Left lobe of liver (tissue), 2 donors: ENCODE measurements around the gene NLGN1. TPM values are rescaled to one million over a fixed set of nuclear protein-coding genes. Genes with fewer than 3 reads are reported as not detected.

ENCODE experiments used
- ATAC-seq: fragments of 200-7000 bp; cut with Tn5 transposase; one replicate; pipeline ENCODE4 v1.9.1; 2020; ENCODE audit warnings: mild to moderate bottlenecking, moderate library complexity
- DNase-seq: peaks from one replicate; pipeline ENCODE4 v3.0.0-alpha.2; 2020; ENCODE audit warnings: low spot score
- total RNA-seq: library from RNA; stranded (reverse); gene quantifications from one replicate; pipeline ENCODE4 v1.2.1, GENCODE V29; 2021
- donor health status: DM: no; HTN: no; CAD: no; lungs with moderate emphysema.
- donor health status: DM: no; HTN: yes; CAD: no.

The NLGN1 gene
- total RNA-seq, 1 donor from 2014 or later: not detected

GRCh38 chr3:173823911-173824460 lies 426.4 kb downstream of the NLGN1 start:
- ATAC-seq (no peak), DNase-seq (no peak)

GRCh38 chr3:173825730-173826129 lies 428.2 kb downstream of the NLGN1 start:
- ATAC-seq (no peak), DNase-seq (no peak)

- no peak for ATAC-seq
- DNase-seq: no peak
Observed at GRCh38 chr3:173826416-173826815, 428.9 kb downstream of the NLGN1 start.

- DNase-seq (no peak), ATAC-seq (no peak)
Observed at GRCh38 chr3:173826901-173827609, 429.5 kb downstream of the NLGN1 start.

- no peak for ATAC-seq
- no peak for DNase-seq
Observed at GRCh38 chr3:173838644-173839043, 441.1 kb downstream of the NLGN1 start.

GRCh38 chr3:173839859-173840258 lies 442.3 kb downstream of the NLGN1 start:
- DNase-seq: no peak
- no peak for ATAC-seq

- no peak for ATAC-seq
- no peak for DNase-seq
Observed at GRCh38 chr3:173841334-173841733, 443.8 kb downstream of the NLGN1 start.

GRCh38 chr3:173843060-173843459 lies 445.5 kb downstream of the NLGN1 start:
- DNase-seq (no peak), ATAC-seq (no peak)

- no peak for DNase-seq
- no peak for ATAC-seq
Observed at GRCh38 chr3:173846584-173846983, 449.0 kb downstream of the NLGN1 start.

- ATAC-seq (no peak), DNase-seq (no peak)
Observed at GRCh38 chr3:173849489-173849888, 451.9 kb downstream of the NLGN1 start.

GRCh38 chr3:173857154-173857553 lies 459.6 kb downstream of the NLGN1 start:
- ATAC-seq: no peak
- no peak for DNase-seq

- DNase-seq (no peak), ATAC-seq (no peak)
Observed at GRCh38 chr3:173862701-173863100, 465.2 kb downstream of the NLGN1 start.

GRCh38 chr3:173863551-173863950 lies 466.0 kb downstream of the NLGN1 start:
- DNase-seq (no peak), ATAC-seq (no peak)

GRCh38 chr3:173865900-173866498 lies 468.5 kb downstream of the NLGN1 start:
- DNase-seq: no peak
- no peak for ATAC-seq

GRCh38 chr3:173869766-173870165 lies 472.2 kb downstream of the NLGN1 start:
- no peak for DNase-seq
- no peak for ATAC-seq

- ATAC-seq (no peak), DNase-seq (no peak)
Observed at GRCh38 chr3:173870976-173871375, 473.4 kb downstream of the NLGN1 start.

GRCh38 chr3:173875790-173876189 lies 478.2 kb downstream of the NLGN1 start:
- no peak for ATAC-seq
- DNase-seq: no peak

GRCh38 chr3:173876476-173876875 lies 478.9 kb downstream of the NLGN1 start:
- DNase-seq (no peak), ATAC-seq (no peak)

- no peak for DNase-seq
- ATAC-seq: no peak
Observed at GRCh38 chr3:173887888-173888287, 490.3 kb downstream of the NLGN1 start.

- no peak for DNase-seq
- ATAC-seq: no peak
Observed at GRCh38 chr3:173889596-173889995, 492.1 kb downstream of the NLGN1 start.

- DNase-seq: no peak
- ATAC-seq: no peak
Observed at GRCh38 chr3:173890091-173890490, 492.5 kb downstream of the NLGN1 start.

GRCh38 chr3:173891272-173892100 lies 493.9 kb downstream of the NLGN1 start:
- ATAC-seq (no peak), DNase-seq (no peak)
